Caco-2 (cell line): Measurements from ENCODE around the gene GPR137. TPM values are rescaled to one million over a fixed set of nuclear protein-coding genes. Genes with fewer than 3 reads are reported as not detected.

Experiments used
- BruUV-seq: library from RNA; stranded (reverse); fragments of 400-500 nt; replicated peaks from 2 replicates; lab custom pipeline; 2021; lab: Mats Ljungman, UMichigan
- CTCF ChIA-PET: fragments of 300-600 bp; sonication (Branson Sonifier 250); formaldehyde crosslinking; loops from one replicate; lab custom pipeline; 2022; ENCODE audit warnings: antibody characterized with exemption; lab: Charles Lee
- POLR2A ChIA-PET: fragments of 300-600 bp; sonication (Branson Sonifier 250); formaldehyde crosslinking; loops from one replicate; lab custom pipeline; 2022; ENCODE audit warnings: antibody characterized with exemption; lab: Charles Lee
- DNase-seq, 2 experiments: peaks; one replicate each; pipeline versions ENCODE4 v3.0.0 to v3.0.0-alpha.2; 2020 to 2022
- H3K27me3 ChIP-seq: replicated peaks from 2 replicates; pipeline ENCODE4 v1.6.0; 2011; ENCODE audit warnings: low read length; ENCODE audit not compliant: control insufficient read depth, insufficient read depth
- H3K36me3 ChIP-seq: 2 replicates; pipeline ENCODE4 v1.5.1; 2011; ENCODE audit warnings: low read length; ENCODE audit not compliant: control insufficient read depth, insufficient read depth
- H3K4me1 ChIP-seq: fragments of 250-450 bp; sonication (Bioruptor Pico); 2 replicates; pipeline ENCODE4 v1.5.1; 2020; ENCODE audit warnings: mild to moderate bottlenecking
- H3K4me3 ChIP-seq: 2 replicates; pipeline ENCODE4 v1.5.1; 2011; ENCODE audit warnings: low read depth, mild to moderate bottlenecking, control low read depth, low read length
- H3K9me3 ChIP-seq: fragments of 250-450 bp; sonication (Bioruptor Pico); 2 replicates; pipeline ENCODE4 v1.5.1; 2020; ENCODE audit warnings: mild to moderate bottlenecking, moderate library complexity
- H3K27ac Mint-ChIP-seq: one replicate; pipeline ENCODE4 v1.8.0; 2022; ENCODE audit warnings: mixed read lengths; ENCODE audit not compliant: unreplicated experiment
- H3K27me3 Mint-ChIP-seq: one replicate; pipeline ENCODE4 v1.8.0; 2022; ENCODE audit warnings: mixed read lengths; ENCODE audit not compliant: insufficient read depth, unreplicated experiment
- H3K36me3 Mint-ChIP-seq: one replicate; pipeline ENCODE4 v1.8.0; 2022; ENCODE audit warnings: mild to moderate bottlenecking, mixed read lengths; ENCODE audit not compliant: insufficient read depth, unreplicated experiment
- H3K4me1 Mint-ChIP-seq: one replicate; pipeline ENCODE4 v1.8.0; 2022; ENCODE audit warnings: low read depth, mixed read lengths; ENCODE audit not compliant: unreplicated experiment
- H3K4me3 Mint-ChIP-seq: one replicate; pipeline ENCODE4 v1.8.0; 2022; ENCODE audit warnings: mild to moderate bottlenecking, moderate library complexity, mixed read lengths; ENCODE audit not compliant: unreplicated experiment
- H3K9me3 Mint-ChIP-seq: one replicate; pipeline ENCODE4 v1.8.0; 2022; ENCODE audit warnings: mixed read lengths; ENCODE audit not compliant: unreplicated experiment
- CTCF ChIP-seq, 2 experiments: fragments of 200-600 bp in 1 of 2; IDR thresholded peaks; 1 replicate in 1 of 2; 2 replicates in 1 of 2; pipeline versions ENCODE4 v1.5.1 to v1.8.0; 2011 to 2022; ENCODE audit warnings: antibody characterized with exemption in 1 of 2, control low read depth in 1 of 2, inconsistent platforms in 1 of 2, low read depth in 1 of 2, low read length in 1 of 2, mild to moderate bottlenecking in 1 of 2, moderate library complexity in 1 of 2; ENCODE audit not compliant: insufficient read depth in 1 of 2, severe bottlenecking in 1 of 2, unreplicated experiment in 1 of 2
- intact Hi-C: fragments of 100-400 bp; cut with micrococcal nuclease; formaldehyde crosslinking; loops from one replicate; pipeline ENCODE4 v1.10.0; 2022; ENCODE audit not compliant: unreplicated experiment
- total RNA-seq: library from RNA; stranded (reverse); gene quantifications from 2 replicates; pipeline ENCODE4 v1.2.3, GENCODE V29; 2022

GPR137 gene
- total RNA-seq, 1 experiment from 2014 or later, result 58.5 TPM

GRCh38 chr11:64289002-64289564 lies 3.4 kb downstream of the GPR137 start:
- ChIA-PET POLR2A (no interaction called here), CTCF (interaction anchor here (1.5 kb wide), 1 partner anchor 15 kb away, joined by 7 read pairs; no protein-coding TSS in a partner anchor)
- H3K4me1 ChIP-seq, result peaks cover 12% of the 10 kb centered on the region
- Mint-ChIP-seq H3K27me3 (peaks cover 9% of the 10 kb centered on the region), H3K27ac (no peak overlapping the region), H3K9me3 (no peaks in the 10 kb centered on the region), H3K36me3 (peaks cover 15% of the 10 kb centered on the region), H3K4me1 (peaks cover 9% of the 10 kb centered on the region), H3K4me3 (no peak overlapping the region)
- H3K36me3 ChIP-seq, result no peaks in the 10 kb centered on the region
- no peak for TF ChIP-seq CTCF (IDR thresholded peaks at IDR 0.05; ENCODE audit: insufficient read depth in 1 of 2, low read depth in 1 of 2, low read length in 1 of 2, severe bottlenecking in 1 of 2, unreplicated experiment in 1 of 2)
- no peak overlapping the region for H3K4me3 ChIP-seq
- H3K27me3 ChIP-seq, result peaks cover 2% of the 10 kb centered on the region; the same call in 1 of the 2 replicates
- no peak for DNase-seq
- no TSS peak for BruUV-seq
- intact Hi-C loops, result no loop called here
- no peaks in the 10 kb centered on the region for H3K9me3 ChIP-seq

- CTCF ChIA-PET, result interaction anchor here (1.5 kb wide), 2 partner anchors 10 to 14 kb away, joined by 4 to 7 read pairs; no protein-coding TSS in a partner anchor
- DNase-seq, result no peak
- no TSS peak for BruUV-seq
Measured at GRCh38 chr11:64290352-64291261, 5.0 kb downstream of the GPR137 start.

More at GRCh38 chr11:64290352-64291261, 5.0 kb downstream of the GPR137 start:
- Mint-ChIP-seq H3K9me3 (no peaks in the 10 kb centered on the region), H3K27ac (no peak overlapping the region), H3K36me3 (peaks cover 11% of the 10 kb centered on the region), H3K4me3 (peak overlapping the region; percentile 65), H3K27me3 (peaks cover 14% of the 10 kb centered on the region), H3K4me1 (peaks cover 9% of the 10 kb centered on the region)
- H3K27me3 ChIP-seq, result peaks cover 2% of the 10 kb centered on the region; the same call in 1 of the 2 replicates
- H3K9me3 ChIP-seq, result no peaks in the 10 kb centered on the region
- intact Hi-C loops, result no loop called here
- TF ChIP-seq CTCF (IDR thresholded peaks at IDR 0.05; ENCODE audit: insufficient read depth in 1 of 2, low read depth in 1 of 2, low read length in 1 of 2, severe bottlenecking in 1 of 2, unreplicated experiment in 1 of 2), result no peak
- H3K4me3 ChIP-seq, result no peak overlapping the region
- peaks cover 12% of the 10 kb centered on the region for H3K4me1 ChIP-seq
- H3K36me3 ChIP-seq, result no peaks in the 10 kb centered on the region
- POLR2A ChIA-PET, result no interaction called here
